SK-N-SH (cell line): ENCODE data around the gene SLC17A2. TPM values are rescaled to one million over a fixed set of nuclear protein-coding genes. Genes with fewer than 3 reads are reported as not detected.

Experiments used
- CTCF ChIA-PET: fragments of 300-600, 350-600 bp; formaldehyde crosslinking; extraction: SDS; loops from one replicate; lab custom pipeline; 2021; lab: Yijun Ruan, JAX
- POLR2A ChIA-PET: fragments of 350-600 bp; sonication (Branson Sonifier 250); formaldehyde crosslinking; extraction: SDS; loops from one replicate; lab custom pipeline; 2020; ENCODE audit warnings: antibody characterized with exemption, inconsistent platforms; lab: Yijun Ruan, JAX
- DNase-seq: peaks from one replicate; pipeline ENCODE4 v3.0.0; 2012
- H2AFZ ChIP-seq: fragments of 200-600 bp; sonication (generic); 2 replicates; pipeline ENCODE4 v1.8.1; 2016; ENCODE audit warnings: antibody characterized with exemption, mild to moderate bottlenecking, low read depth
- H3F3A ChIP-seq: fragments of 200-600 bp; sonication (generic); replicated peaks from 2 replicates; pipeline ENCODE3; 2016; ENCODE audit warnings: antibody characterized with exemption, mild to moderate bottlenecking; ENCODE audit not compliant: insufficient read depth
- H3K27ac ChIP-seq, 2 experiments: fragments of 200-500 bp in 1 of 2; fragments of 200-600 bp in 1 of 2; sonication (Bioruptor generic) in 1 of 2; sonication (generic), shearing (Covaris generic) in 1 of 2; 2 replicates each; pipeline versions ENCODE4 v1.5.1 to v1.6.1; 2014 to 2016; ENCODE audit warnings: low read depth in 2 of 2, inconsistent platforms in 1 of 2, low read length in 1 of 2, mild to moderate bottlenecking in 1 of 2, mixed read lengths in 1 of 2
- H3K27me3 ChIP-seq: fragments of 200-600 bp; sonication (generic), shearing (Covaris generic); 2 replicates; pipeline ENCODE4 v1.6.1; 2016; ENCODE audit warnings: mixed run types; ENCODE audit not compliant: insufficient read depth
- H3K36me3 ChIP-seq, 2 experiments: fragments of 200-500 bp in 1 of 2; fragments of 200-600 bp in 1 of 2; sonication (Bioruptor generic) in 1 of 2; sonication (generic) in 1 of 2; replicated peaks in 1 of 2; 2 replicates each; pipeline versions ENCODE3 to v1.5.1; 2014 to 2016; ENCODE audit warnings: low read length in 1 of 2, mild to moderate bottlenecking in 1 of 2; ENCODE audit not compliant: insufficient read depth in 2 of 2, control insufficient read depth in 1 of 2
- H3K4me1 ChIP-seq, 2 experiments: fragments of 200-500 bp in 1 of 2; fragments of 200-600 bp in 1 of 2; sonication (Bioruptor generic) in 1 of 2; sonication (generic), shearing (Covaris generic) in 1 of 2; 2 replicates each; pipeline versions ENCODE4 v1.5.1 to v1.6.1; 2014 to 2016; ENCODE audit warnings: low read depth in 1 of 2, low read length in 1 of 2, mixed run types in 1 of 2; ENCODE audit not compliant: insufficient read depth in 2 of 2, control insufficient read depth in 1 of 2
- H3K4me2 ChIP-seq: fragments of 200-600 bp; sonication (generic), shearing (Covaris generic); 2 replicates; pipeline ENCODE4 v1.6.1; 2017; ENCODE audit warnings: mixed run types
- H3K4me3 ChIP-seq, 2 experiments: fragments of 200-500 bp in 1 of 2; fragments of 200-600 bp in 1 of 2; sonication (Bioruptor generic) in 1 of 2; sonication (generic), shearing (Covaris generic) in 1 of 2; 2 replicates each; pipeline versions ENCODE4 v1.5.1 to v1.8.1; 2014 to 2016; ENCODE audit warnings: low read depth in 2 of 2, inconsistent platforms in 1 of 2, low read length in 1 of 2, mild to moderate bottlenecking in 1 of 2, mixed read lengths in 1 of 2, moderate library complexity in 1 of 2
- H3K79me2 ChIP-seq: fragments of 200-600 bp; sonication (generic); 2 replicates; pipeline ENCODE4 v1.8.1; 2017; ENCODE audit warnings: mild to moderate bottlenecking; ENCODE audit not compliant: insufficient read depth
- H3K9ac ChIP-seq: fragments of 200-600 bp; sonication (generic); 2 replicates; pipeline ENCODE4 v1.6.1; 2017; ENCODE audit warnings: mixed run types
- H3K9me2 ChIP-seq: fragments of 200-600 bp; sonication (generic); 2 replicates; pipeline ENCODE4 v1.6.1; 2017; ENCODE audit warnings: mixed run types
- H3K9me3 ChIP-seq: fragments of 200-600 bp; sonication (generic); 2 replicates; pipeline ENCODE4 v1.6.1; 2017; ENCODE audit warnings: mixed run types, mild to moderate bottlenecking, moderate library complexity
- H4K20me1 ChIP-seq: fragments of 200-600 bp; sonication (generic); 2 replicates; pipeline ENCODE4 v1.6.1; 2017; ENCODE audit warnings: mild to moderate bottlenecking, mixed run types; ENCODE audit not compliant: insufficient read depth
- CHD2 ChIP-seq: fragments of 150-350 bp; IDR thresholded peaks from 2 replicates; pipeline ENCODE4 v1.6.1; 2018; ENCODE audit warnings: low read length; ENCODE audit not compliant: partially characterized antibody
- CTCF ChIP-seq: fragments of 200-600 bp; sonication (generic); IDR thresholded peaks from 2 replicates; pipeline ENCODE4 v1.6.1; 2017; ENCODE audit warnings: antibody characterized with exemption, mild to moderate bottlenecking, moderate library complexity
- EZH2phosphoT487 ChIP-seq: fragments of 200-600 bp; sonication (generic); IDR thresholded peaks from 2 replicates; pipeline ENCODE4 v1.6.1; 2017; ENCODE audit warnings: low read depth, mixed run types, mild to moderate bottlenecking, antibody characterized with exemption, moderate library complexity, borderline replicate concordance
- FOSL2 ChIP-seq: IDR thresholded peaks from 2 replicates; pipeline ENCODE4 v1.4.0; 2012; ENCODE audit warnings: low read depth, mild to moderate bottlenecking, moderate library complexity, borderline replicate concordance
- FOXJ3 ChIP-seq: sonication (generic); formaldehyde crosslinking; IDR thresholded peaks from 2 replicates; pipeline ENCODE4 v1.5.1; 2020; ENCODE audit warnings: mild to moderate bottlenecking, missing genetic modification reagents
- FOXM1 ChIP-seq: IDR thresholded peaks from 2 replicates; pipeline ENCODE4 v1.4.0; 2012; ENCODE audit warnings: low read depth, mild to moderate bottlenecking
- GATA2 ChIP-seq: sonication (generic); formaldehyde crosslinking; IDR thresholded peaks from 2 replicates; pipeline ENCODE4 v1.5.0; 2020; ENCODE audit warnings: mild to moderate bottlenecking, missing genetic modification reagents
- MXI1 ChIP-seq: IDR thresholded peaks from 2 replicates; pipeline ENCODE4 v1.6.1; 2012; ENCODE audit warnings: mild to moderate bottlenecking, low read depth, low read length, improper control_type of control experiment
- NRF1 ChIP-seq: IDR thresholded peaks from 2 replicates; pipeline ENCODE4 v1.6.1; 2012; ENCODE audit warnings: low read depth, mild to moderate bottlenecking, low read length
- POLR2AphosphoS5 ChIP-seq: IDR thresholded peaks from 2 replicates; pipeline ENCODE4 v1.6.1; 2012; ENCODE audit warnings: low read depth, low read length
- RAD21 ChIP-seq: IDR thresholded peaks from 2 replicates; pipeline ENCODE4 v1.6.1; 2012; ENCODE audit warnings: mild to moderate bottlenecking, low read length
- RCOR1 ChIP-seq: fragments of 150-350 bp; IDR thresholded peaks from 2 replicates; pipeline ENCODE4 v1.6.1; 2017; ENCODE audit warnings: antibody characterized with exemption, low read length
- SIN3A ChIP-seq: IDR thresholded peaks from 2 replicates; pipeline ENCODE4 v1.6.1; 2012; ENCODE audit warnings: low read depth, mild to moderate bottlenecking, low read length, moderate library complexity, borderline replicate concordance
- SMC3 ChIP-seq: IDR thresholded peaks from 2 replicates; pipeline ENCODE4 v1.6.1; 2012; ENCODE audit warnings: low read depth, low read length, improper control_type of control experiment
- USF1 ChIP-seq: IDR thresholded peaks from 2 replicates; pipeline ENCODE4 v1.4.0; 2012; ENCODE audit warnings: low read depth, borderline replicate concordance
- USF2 ChIP-seq: fragments of 150-350 bp; IDR thresholded peaks from 2 replicates; pipeline ENCODE4 v1.6.1; 2017; ENCODE audit warnings: antibody characterized with exemption, low read length, low read depth, borderline replicate concordance
- YY1 ChIP-seq: IDR thresholded peaks from 2 replicates; pipeline ENCODE4 v1.4.0; 2012; ENCODE audit warnings: low read depth, mild to moderate bottlenecking
- WGBS: methylation state at CpG from one replicate; pipeline ENCODE4 v1.1.6; 2017; ENCODE audit warnings: low lambda C conversion rate; 5-methylcytosine and 5-hydroxymethylcytosine counted together
- polyA plus RNA-seq, 3 experiments: library from polyadenylated mRNA; depleted of rRNA; stranded (reverse); fragments of >200 nt; gene quantifications; 2 replicates each; pipeline ENCODE4 v1.2.3, GENCODE V29; 2012
- TF ChIP-seq, protein P1 (sequence below): IDR thresholded peaks from 2 replicates; pipeline ENCODE4; 2012

SLC17A2 gene
- polyA plus RNA-seq, 1 of the 3 experiments (the other 2 are of a cell fraction), result not detected

- TF ChIP-seq USF1, result no peak
- no peak for TF ChIP-seq SIN3A
- TF ChIP-seq POLR2AphosphoS5, result no peak
- no peak for TF ChIP-seq YY1
- TF ChIP-seq RAD21, result no peak
- no peak for TF ChIP-seq SMC3
- TF ChIP-seq, all 33 proteins: peak for 0
Observed at GRCh38 chr6:25973923-25974555, 43.5 kb upstream of the SLC17A2 start (continued).

GRCh38 chr6:25972902-25973301 lies 42.4 kb upstream of the SLC17A2 start:
- no peak overlapping the region for H3K4me3 ChIP-seq
- no peaks in the 10 kb centered on the region for H4K20me1 ChIP-seq
- no peak overlapping the region for H3K9ac ChIP-seq
- peaks cover 3 to 18% of the 10 kb centered on the region in 2 experiments for H3K36me3 ChIP-seq
- WGBS, result 82% methylated on average over 5 of the region's 5 CpGs
- TF ChIP-seq EZH2phosphoT487, result no peak
- TF ChIP-seq MXI1, result no peak
- no peak for TF ChIP-seq NRF1
- no peak for TF ChIP-seq RAD21
- TF ChIP-seq GATA2, result no peak
- TF ChIP-seq CTCF, result no peak
- no peak for TF ChIP-seq FOXJ3 (CRISPR knock-in tag)
- TF ChIP-seq CHD2, result no peak
- TF ChIP-seq SIN3A, result no peak
- TF ChIP-seq RCOR1, result no peak
- TF ChIP-seq, protein P1, sequence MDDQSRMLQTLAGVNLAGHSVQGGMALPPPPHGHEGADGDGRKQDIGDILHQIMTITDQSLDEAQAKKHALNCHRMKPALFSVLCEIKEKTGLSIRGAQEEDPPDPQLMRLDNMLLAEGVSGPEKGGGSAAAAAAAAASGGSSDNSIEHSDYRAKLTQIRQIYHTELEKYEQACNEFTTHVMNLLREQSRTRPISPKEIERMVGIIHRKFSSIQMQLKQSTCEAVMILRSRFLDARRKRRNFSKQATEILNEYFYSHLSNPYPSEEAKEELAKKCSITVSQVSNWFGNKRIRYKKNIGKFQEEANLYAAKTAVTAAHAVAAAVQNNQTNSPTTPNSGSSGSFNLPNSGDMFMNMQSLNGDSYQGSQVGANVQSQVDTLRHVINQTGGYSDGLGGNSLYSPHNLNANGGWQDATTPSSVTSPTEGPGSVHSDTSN, result no peak
- TF ChIP-seq USF2, result no peak
- no peak for TF ChIP-seq FOXM1
- no peak for TF ChIP-seq FOSL2
- no peak for DNase-seq
- no peak overlapping the region for H2AFZ ChIP-seq
- H3K4me2 ChIP-seq, result no peak overlapping the region
- no peaks in the 10 kb centered on the region for H3K9me2 ChIP-seq
- H3K79me2 ChIP-seq, result no peaks in the 10 kb centered on the region
- H3K27ac ChIP-seq, result no peak overlapping the region
- ChIA-PET POLR2A (no interaction called here), CTCF (interaction anchor here (0.6 to 2.4 kb wide), 5 partner anchors 11 to 1613 kb away, joined by 3 to 14 read pairs (median 3); no protein-coding TSS in a partner anchor)
- H3K4me1 ChIP-seq, result peaks cover 0 to 16% of the 10 kb centered on the region in 2 experiments; a peak in 2 of 4 replicates
- H3K27me3 ChIP-seq, result no peaks in the 10 kb centered on the region
- H3K9me3 ChIP-seq, result no peaks in the 10 kb centered on the region
- no peaks in the 10 kb centered on the region for H3F3A ChIP-seq
